Endometrium (tissue), 2 donors: ENCODE results near the gene CORO7.

Experiments used
- FAIRE-seq: peaks from 2 replicates; lab custom pipeline; 2012; peaks lifted over from hg19 to GRCh38; lab: Jason Lieb, UNC
- donor health status: control.
- donor health status: control.

CORO7 gene

DNA sequence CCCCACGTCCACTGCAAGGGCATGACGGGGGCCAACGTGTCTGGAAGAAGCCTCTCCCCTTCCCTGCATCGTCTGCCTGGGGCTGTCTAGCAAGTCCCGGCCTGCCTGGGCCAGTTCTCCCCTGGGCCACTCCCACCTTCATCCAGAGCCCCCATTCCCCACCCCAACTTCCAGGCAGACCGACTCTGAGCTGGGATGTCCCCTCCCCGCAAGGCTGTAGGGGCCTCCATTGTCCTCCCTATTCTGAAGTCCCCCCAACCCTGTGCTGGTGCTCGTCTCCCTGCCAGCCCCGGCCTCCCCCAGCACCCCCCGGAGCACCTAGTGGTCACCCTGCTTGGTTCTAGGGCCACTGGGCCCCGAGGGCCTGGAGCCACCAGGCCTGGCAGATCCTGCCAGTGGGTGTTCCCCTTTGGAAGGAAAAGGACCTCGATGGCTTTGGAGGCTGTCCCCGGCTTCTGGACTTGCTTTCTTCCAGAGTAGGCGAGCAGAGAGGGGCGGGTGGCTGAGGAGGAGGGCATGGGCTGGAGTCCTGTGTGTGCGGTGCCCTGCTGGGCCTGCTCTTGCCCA lies 95.7 kb downstream of the CORO7 start:
- no peak for FAIRE-seq

- FAIRE-seq = no peak
These were observed 96.7 kb downstream of the CORO7 start for GRCh38 chr16:4319454-4320421.

GRCh38 chr16:4318967-4319366 lies 97.4 kb downstream of the CORO7 start:
- no peak for FAIRE-seq

DNA sequence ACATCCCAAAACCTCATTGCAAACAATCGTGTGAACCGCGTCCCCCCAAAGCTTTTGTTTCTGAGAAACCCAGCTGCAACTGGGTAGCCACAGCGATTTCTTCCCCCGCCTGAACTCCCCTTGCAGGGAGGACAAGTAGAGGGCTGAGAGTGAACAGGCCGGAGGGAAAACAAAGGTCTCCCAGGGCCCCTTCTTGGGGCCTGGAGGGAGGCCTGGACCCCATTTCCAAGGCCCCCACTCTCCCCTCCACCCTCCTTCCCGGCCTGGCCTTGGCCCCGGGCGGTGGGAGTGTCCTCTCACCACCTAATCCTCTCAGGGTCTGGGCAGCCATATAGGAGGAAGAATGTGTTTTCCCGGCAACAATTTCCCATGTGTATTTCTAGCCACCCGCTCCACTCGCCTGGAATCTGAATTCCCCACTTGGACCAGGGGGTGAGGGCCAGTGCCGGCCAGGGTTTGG lies 97.9 kb downstream of the CORO7 start:
- no peak for FAIRE-seq

- no peak for FAIRE-seq
These were observed 98.6 kb downstream of the CORO7 start for GRCh38 chr16:4317532-4318450.

- no peak for FAIRE-seq
These were observed 99.4 kb downstream of the CORO7 start for GRCh38 chr16:4316864-4317531.

DNA sequence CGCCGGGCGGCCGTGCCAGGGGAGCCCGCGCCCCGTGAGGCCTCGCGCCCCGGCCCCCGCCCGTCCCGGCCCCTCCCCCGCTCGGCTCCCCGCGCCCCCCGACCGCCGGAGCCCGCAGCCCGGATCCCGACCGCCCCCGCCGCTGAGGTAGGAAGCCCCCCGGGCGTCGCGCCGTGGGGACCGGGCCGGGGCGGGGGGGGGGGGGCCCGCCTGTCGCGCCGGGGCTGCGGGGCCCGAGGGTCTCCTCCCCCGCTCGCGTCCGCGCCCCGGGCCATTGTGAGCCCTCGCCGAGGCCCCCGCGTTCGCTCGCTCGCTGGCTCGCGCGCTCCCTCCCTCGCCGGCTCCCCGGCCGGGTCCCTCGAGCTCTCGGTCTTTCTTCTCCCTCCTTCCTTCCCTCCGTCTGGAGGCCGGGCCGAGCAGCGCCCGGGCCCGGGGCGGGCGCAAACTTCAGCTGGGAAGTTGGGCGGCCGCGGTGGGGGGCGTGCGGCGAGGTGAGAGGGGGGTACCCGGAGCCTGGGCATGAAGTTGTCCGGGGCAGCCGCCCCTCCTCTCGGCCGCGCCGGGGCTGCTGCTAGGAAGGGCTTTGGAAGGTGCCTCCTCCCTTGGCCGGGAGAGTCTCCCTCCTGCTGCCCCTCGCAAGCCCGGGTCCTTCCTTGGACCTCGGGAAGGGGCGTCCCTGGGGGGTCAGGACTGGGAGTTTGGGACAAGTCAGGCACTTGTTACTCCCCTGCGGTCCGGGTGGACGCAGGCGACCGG lies 100.1 kb downstream of the CORO7 start:
- FAIRE-seq = no peak

GRCh38 chr16:4315186-4316107 lies 100.9 kb downstream of the CORO7 start, which contains the start of gene GLIS2:
Gene GLIS2, plus strand, starts transcription at chr16:4316067. Its CDS starts 16,214 bp downstream, at chr16:4332281.
- no peak for FAIRE-seq

GRCh38 chr16:4314532-4315185 lies 101.7 kb downstream of the CORO7 start:
- FAIRE-seq = no peak

DNA sequence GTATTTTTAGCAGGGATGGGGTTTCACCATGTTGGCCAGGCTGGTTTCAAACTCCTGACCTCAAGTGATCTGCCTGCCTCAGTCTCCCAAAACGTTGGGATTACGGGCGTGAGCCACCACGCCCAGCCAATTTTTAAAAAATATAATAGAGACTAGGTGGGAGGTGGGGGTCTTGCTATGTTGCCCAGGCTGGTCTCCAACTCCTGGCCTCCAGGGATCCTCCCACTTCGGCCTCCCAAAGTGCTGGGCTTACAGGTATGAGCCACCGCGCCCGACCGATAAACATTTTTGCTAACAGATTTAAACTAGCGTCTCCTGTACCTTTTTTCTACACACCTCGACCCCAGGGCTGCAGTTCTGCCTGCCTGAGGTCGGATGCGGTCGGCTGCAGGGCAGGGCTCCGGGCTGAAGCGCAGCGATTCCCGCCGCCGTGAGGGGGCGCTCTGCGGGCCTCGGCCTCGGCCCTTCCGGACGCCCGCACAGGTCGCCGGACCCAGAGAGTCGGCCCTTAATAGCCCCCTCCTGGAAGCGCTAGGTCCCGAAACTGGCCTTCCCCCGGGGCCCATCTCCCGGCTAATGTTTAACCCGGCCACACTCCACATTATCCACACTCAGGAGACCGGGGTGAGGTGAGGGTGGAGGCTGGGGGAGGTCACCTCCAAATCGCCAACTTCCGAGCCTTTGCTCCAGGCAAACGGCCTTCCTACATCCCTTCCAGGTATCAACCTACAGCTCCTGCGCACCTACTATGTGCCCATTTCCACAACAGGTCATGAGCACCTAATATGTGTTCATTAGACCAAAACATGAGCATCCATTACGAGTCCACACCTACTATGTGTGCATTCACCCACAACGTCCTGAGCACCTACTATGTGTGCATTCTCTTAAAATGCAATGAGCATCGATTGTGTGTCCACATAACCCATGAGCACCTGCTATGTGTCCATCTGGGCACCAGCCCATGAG lies 102.5 kb downstream of the CORO7 start:
- no peak for FAIRE-seq

DNA sequence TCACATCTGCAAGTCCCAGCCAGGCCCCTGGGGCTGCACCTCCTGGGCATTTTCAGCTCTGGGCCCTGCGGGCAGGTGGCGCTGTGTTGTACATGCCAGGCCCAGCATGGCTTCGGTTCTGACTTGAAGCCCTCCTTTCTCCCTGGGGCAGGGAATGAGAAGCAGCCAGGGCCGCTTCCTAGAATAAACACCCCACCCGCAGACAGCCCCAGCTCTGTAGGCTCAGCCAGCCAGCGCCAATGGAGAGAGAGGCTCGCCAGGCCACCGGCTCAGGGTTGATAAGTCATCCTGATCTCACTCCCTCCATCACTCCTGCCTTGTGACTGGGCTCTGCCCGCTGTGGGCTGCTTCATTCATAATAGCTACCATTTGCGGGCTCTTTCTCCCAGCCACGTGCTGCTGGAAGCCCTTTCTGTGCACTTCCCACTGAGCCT lies 106.5 kb downstream of the CORO7 start:
- no peak for FAIRE-seq

DNA sequence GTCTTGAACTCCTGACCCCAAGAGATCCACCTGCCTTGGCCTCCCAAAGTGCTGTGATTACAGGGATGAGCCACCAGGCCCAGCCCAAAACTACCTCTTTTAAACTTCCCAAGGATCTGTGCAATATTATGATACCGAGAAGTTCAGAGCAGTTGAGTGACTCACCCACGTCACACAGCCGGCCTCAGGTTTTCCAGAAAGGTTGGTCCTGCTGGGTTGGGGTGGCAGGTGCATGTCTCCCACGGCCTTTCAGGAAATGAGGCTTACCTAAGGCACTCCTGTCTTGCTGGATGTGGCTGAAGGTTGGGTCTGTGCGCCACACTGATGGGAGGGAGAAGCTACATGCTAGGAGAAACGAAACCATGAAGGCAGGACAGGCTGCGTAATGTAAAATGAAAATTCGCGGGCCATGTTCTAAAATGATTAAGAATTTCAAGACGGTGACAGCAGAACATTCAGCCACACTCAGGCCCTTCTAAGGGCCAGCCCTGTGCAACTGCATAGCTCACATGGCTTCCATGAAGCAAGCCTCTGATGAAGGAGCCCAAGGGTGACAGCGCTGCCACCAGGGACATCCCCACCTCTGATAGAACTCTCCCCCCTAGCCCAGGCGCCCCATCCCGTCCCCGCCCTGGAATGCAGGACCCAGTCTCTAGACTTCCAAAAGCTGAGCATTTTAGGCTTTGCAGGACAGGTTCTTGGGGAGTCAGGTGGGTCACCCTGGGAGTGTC lies 107.1 kb downstream of the CORO7 start:
- no peak for FAIRE-seq

- FAIRE-seq = no peak
These were observed 109.0 kb downstream of the CORO7 start for GRCh38 chr16:4307215-4308037.

DNA sequence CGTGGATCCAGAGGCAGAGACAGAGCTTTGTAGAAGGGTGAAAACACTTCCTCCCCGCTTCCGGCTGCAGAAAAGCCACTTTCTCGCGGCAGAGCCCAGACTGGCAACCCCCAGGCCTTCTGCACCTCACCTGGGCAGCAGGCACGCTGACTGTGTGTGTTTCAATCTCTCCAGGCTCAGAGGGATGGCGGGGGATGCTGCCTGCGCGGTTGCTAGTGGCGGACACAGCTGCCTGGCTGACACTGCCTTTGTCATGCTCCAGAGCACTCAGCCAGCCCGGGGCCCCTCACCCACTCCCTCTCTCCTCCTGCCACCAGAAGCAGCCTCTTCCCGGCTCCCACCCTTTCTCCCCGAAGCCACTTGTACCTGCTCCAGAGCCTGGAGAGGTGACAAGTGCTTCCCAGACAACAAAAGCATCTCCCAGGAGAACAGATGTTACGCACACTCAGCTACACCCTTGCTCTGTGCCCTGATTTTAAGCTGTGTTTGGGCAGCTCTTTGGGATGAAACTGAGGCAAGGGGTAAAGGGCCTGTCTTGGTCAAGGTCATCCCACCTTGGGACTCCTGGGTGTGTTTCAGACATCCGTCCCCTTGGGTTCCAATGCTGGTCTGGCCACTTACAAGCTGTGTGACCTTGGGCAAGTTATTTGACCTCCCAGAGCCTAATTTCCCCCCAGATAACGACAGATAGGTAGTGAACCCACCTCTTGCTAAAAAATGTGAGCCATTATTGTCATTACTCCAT lies 109.8 kb downstream of the CORO7 start:
- FAIRE-seq = no peak
